B cell (primary cell): ENCODE measurements around the gene RNF126. TPM values are rescaled to one million over a fixed set of nuclear protein-coding genes. Genes with fewer than 3 reads are reported as not detected.
A peak's percentile ranks its signal among the peaks of the same experiment; 100 is the strongest.

Experiments
- ATAC-seq: fragments of 200-7000 bp; cut with Tn5 transposase; one replicate; pipeline ENCODE4 v1.10.0; 2021; ENCODE audit warnings: low read depth, mild to moderate bottlenecking, moderate number of reproducible peaks, moderate library complexity
- CTCF ChIA-PET: fragments of 350-600 bp; sonication (Branson Sonifier 250); formaldehyde crosslinking; loops from one replicate; lab custom pipeline; 2021; ENCODE audit warnings: antibody characterized with exemption, inconsistent platforms; lab: Charles Lee
- POLR2A ChIA-PET: fragments of 350-600 bp; sonication (Branson Sonifier 250); formaldehyde crosslinking; loops from one replicate; lab custom pipeline; 2021; ENCODE audit warnings: antibody characterized with exemption; lab: Charles Lee
- DNase-seq: peaks from one replicate; pipeline ENCODE4 v3.0.0; 2013
- H2AFZ ChIP-seq: 2 replicates; pipeline ENCODE4 v1.6.1; 2012; ENCODE audit warnings: mild to moderate bottlenecking, low read depth, low read length; ENCODE audit not compliant: insufficient read depth, poor library complexity, severe bottlenecking
- H3K27ac ChIP-seq, 2 donors: 1 replicate in 1 of 2; 2 replicates in 1 of 2; pipeline ENCODE4 v1.5.1; 2012 to 2013; ENCODE audit warnings: low read length in 2 of 2, mild to moderate bottlenecking in 2 of 2, moderate library complexity in 1 of 2
- H3K27me3 ChIP-seq, 4 experiments: fragments of 200-600 bp in 1 of 4; sonication (generic) in 1 of 4; replicated peaks in 1 of 4; 1 replicate in 2 of 4; 2 replicates in 2 of 4; pipeline versions ENCODE4 v1.6.1 to v1.7.0; 2013 to 2016; ENCODE audit warnings: low read length in 3 of 4, mild to moderate bottlenecking in 2 of 4, mixed read lengths in 1 of 4, moderate library complexity in 1 of 4; ENCODE audit not compliant: insufficient read depth in 4 of 4, control insufficient read depth in 3 of 4; ENCODE audit errors: control extremely low read depth in 1 of 4
- H3K36me3 ChIP-seq, 2 experiments: replicated peaks in 1 of 2; 1 replicate in 1 of 2; 2 replicates in 1 of 2; pipeline versions ENCODE4 v1.6.1 to v1.7.1; 2013; ENCODE audit warnings: low read length in 1 of 2; ENCODE audit not compliant: insufficient read depth in 2 of 2, control insufficient read depth in 1 of 2; ENCODE audit errors: control extremely low read depth in 1 of 2, extremely low read depth in 1 of 2
- H3K4me1 ChIP-seq, 2 donors: fragments of 200-600 bp in 1 of 2; sonication (generic) in 1 of 2; 1 replicate in 1 of 2; 2 replicates in 1 of 2; pipeline versions ENCODE4 v1.5.1 to v1.6.1; 2013 to 2017; ENCODE audit warnings: low read length in 2 of 2; ENCODE audit not compliant: control insufficient read depth in 2 of 2, insufficient read depth in 2 of 2
- H3K4me2 ChIP-seq: replicated peaks from 2 replicates; pipeline ENCODE3; 2012; ENCODE audit warnings: mild to moderate bottlenecking, low read depth, low read length; ENCODE audit not compliant: poor library complexity, severe bottlenecking
- H3K4me3 ChIP-seq, 5 experiments: fragments of 200-600 bp in 1 of 5; sonication (generic) in 1 of 5; 1 replicate in 3 of 5; 2 replicates in 2 of 5; pipeline versions ENCODE4 v1.5.1 to v1.7.0; 2011 to 2016; ENCODE audit warnings: low read length in 4 of 5, mild to moderate bottlenecking in 4 of 5, low read depth in 2 of 5, control low read depth in 1 of 5, moderate library complexity in 1 of 5; ENCODE audit not compliant: insufficient read depth in 1 of 5; ENCODE audit errors: control extremely low read depth in 1 of 5, extremely low read depth in 1 of 5
- H3K79me2 ChIP-seq: fragments of 200-600 bp; sonication (generic); one replicate; pipeline ENCODE4 v1.6.0; 2016; ENCODE audit warnings: low read length; ENCODE audit not compliant: control insufficient read depth, insufficient read depth
- H3K9ac ChIP-seq: fragments of 200-600 bp; sonication (generic); 2 replicates; pipeline ENCODE4 v1.6.1; 2017; ENCODE audit warnings: mild to moderate bottlenecking, low read length, moderate library complexity
- H3K9me3 ChIP-seq, 3 donors: one replicate each; pipeline versions ENCODE4 v1.6.1 to v1.7.1; 2013; ENCODE audit warnings: low read length in 2 of 3; ENCODE audit not compliant: control insufficient read depth in 2 of 3, insufficient read depth in 1 of 3; ENCODE audit errors: control extremely low read depth in 1 of 3
- H4K20me1 ChIP-seq: 2 replicates; pipeline ENCODE4 v1.6.0; 2012; ENCODE audit warnings: mild to moderate bottlenecking, low read length; ENCODE audit not compliant: insufficient read depth, control insufficient read depth, poor library complexity, severe bottlenecking
- H3K27ac Mint-ChIP-seq: one replicate; pipeline ENCODE4 v1.8.0; 2021; ENCODE audit warnings: mixed read lengths
- H3K27me3 Mint-ChIP-seq: one replicate; pipeline ENCODE4 v1.8.0; 2021; ENCODE audit warnings: mixed read lengths
- H3K4me1 Mint-ChIP-seq: one replicate; pipeline ENCODE4 v1.8.0; 2021; ENCODE audit warnings: mixed read lengths
- H3K4me3 Mint-ChIP-seq: one replicate; pipeline ENCODE4 v1.8.0; 2021; ENCODE audit warnings: mixed read lengths
- H3K9me3 Mint-ChIP-seq: one replicate; pipeline ENCODE4 v1.8.0; 2022; ENCODE audit warnings: mixed read lengths; ENCODE audit not compliant: insufficient read depth
- EZH2 ChIP-seq: IDR thresholded peaks from 2 replicates; pipeline ENCODE4 v1.6.1; 2012; ENCODE audit warnings: borderline replicate concordance, low read depth, mild to moderate bottlenecking, moderate library complexity, low read length; ENCODE audit not compliant: insufficient read depth, poor library complexity, severe bottlenecking
- WGBS: methylation state at CpG from one replicate; pipeline ENCODE4 v1.1.5; 2013; ENCODE audit warnings: missing lambda C conversion rate; ENCODE audit not compliant: insufficient coverage; 5-methylcytosine and 5-hydroxymethylcytosine counted together
- intact Hi-C: fragments of 100-400 bp; cut with micrococcal nuclease; formaldehyde crosslinking; loops from one replicate; pipeline ENCODE4 v1.10.0; 2022
- polyA plus RNA-seq: library from polyadenylated mRNA; depleted of rRNA; stranded (reverse); fragments of >200 nt; gene quantifications from 2 replicates; pipeline ENCODE4 v1.2.3, GENCODE V29; 2012
- total RNA-seq, 2 donors: library from RNA; stranded (reverse); fragments of 120-200 nt in 1 of 2; gene quantifications; 1 replicate in 1 of 2; 2 replicates in 1 of 2; pipeline versions ENCODE4 v1.2.3 to v1.2.4, GENCODE V29; 2013 to 2022
- TF ChIP-seq, protein P1 (sequence below): fragments of 200-600 bp; IDR thresholded peaks from one replicate; pipeline ENCODE4 v1.8.0; 2022; ENCODE audit warnings: antibody characterized with exemption, mild to moderate bottlenecking

Gene RNF126
- total and polyA plus RNA-seq, 2 donors (not counting 1 experiment from before 2014, with no cell fraction given) = 74.3 to 118 TPM

DNA sequence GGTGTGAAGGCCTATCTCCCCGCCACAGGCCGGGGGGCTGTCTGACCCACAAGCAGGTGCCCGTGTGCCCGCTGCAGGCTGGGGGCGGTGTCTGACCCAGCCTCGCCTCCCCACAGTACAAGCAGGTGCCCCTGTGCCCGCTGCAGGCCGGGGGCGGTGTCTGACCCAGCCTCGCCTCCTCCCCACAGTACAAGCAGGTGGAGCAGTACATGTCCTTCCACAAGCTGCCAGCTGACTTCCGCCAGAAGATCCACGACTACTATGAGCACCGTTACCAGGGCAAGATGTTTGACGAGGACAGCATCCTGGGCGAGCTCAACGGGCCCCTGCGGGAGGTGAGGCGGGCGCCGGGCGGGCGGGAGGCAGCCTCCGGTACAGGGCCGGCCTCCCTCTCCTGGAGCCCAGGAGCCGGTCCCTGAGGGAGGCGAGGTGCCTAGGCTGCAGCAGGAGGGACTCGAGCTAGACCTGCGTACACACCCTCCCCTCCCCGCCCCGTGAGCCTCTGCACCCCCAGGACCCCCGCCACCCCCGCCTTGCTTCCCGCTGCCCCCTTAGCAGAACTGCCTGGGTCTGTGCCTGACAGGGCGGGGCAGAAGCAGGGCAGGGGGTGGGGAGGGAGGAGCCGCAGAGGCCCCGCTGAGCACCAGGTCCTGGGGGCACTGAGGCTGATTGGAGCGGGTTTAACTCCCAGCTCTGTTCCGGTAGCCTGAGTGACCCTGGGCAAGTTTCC is 52.8 kb downstream of the RNF126 start:
- intact Hi-C loops = no loop called here
- H3K27me3 Mint-ChIP-seq = peaks cover 4% of the 10 kb centered on the region

DNA sequence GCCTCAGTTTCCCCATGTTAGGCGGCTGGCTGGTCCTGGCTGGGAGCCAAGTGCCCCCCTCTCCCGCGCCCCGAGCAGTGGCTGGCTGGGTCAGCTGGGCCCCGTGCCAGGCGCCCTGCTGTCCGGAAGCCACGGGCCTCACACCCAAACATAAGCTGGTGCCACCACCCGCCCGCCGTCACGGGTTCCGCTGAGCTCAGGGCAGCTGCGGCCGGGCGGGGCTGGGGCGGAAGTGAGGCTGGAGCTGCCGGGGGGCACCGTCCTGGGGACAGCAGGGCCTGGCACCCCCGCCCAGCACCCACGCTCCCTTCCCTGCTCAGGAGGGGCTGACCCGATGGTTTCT is 54.0 kb downstream of the RNF126 start:
- H2AFZ ChIP-seq = no peak overlapping the region
- H3K9me3 Mint-ChIP-seq = no peaks in the 10 kb centered on the region
- DNase-seq = no peak
- WGBS = 85% methylated on average over 22 of the region's 22 CpGs
- no peaks in the 10 kb centered on the region for H3K79me2 ChIP-seq
- H3K4me3 ChIP-seq = no peak overlapping the region
- no peak overlapping the region for H3K9ac ChIP-seq
- ATAC-seq = no peak
- peaks cover 11% of the 10 kb centered on the region for H3K4me1 Mint-ChIP-seq
- no peaks in the 10 kb centered on the region for H4K20me1 ChIP-seq
- H3K4me1 ChIP-seq = peaks cover 11 to 30% of the 10 kb centered on the region in 2 donors
- H3K27me3 Mint-ChIP-seq = no peaks in the 10 kb centered on the region
- no peak overlapping the region for H3K27ac ChIP-seq
- H3K36me3 ChIP-seq = no peaks in the 10 kb centered on the region
- ChIA-PET POLR2A (no interaction called here), CTCF (no interaction called here)
- H3K4me2 ChIP-seq = no peak overlapping the region
- H3K27ac Mint-ChIP-seq = no peak overlapping the region
- no peak for TF ChIP-seq EZH2
- TF ChIP-seq, protein P1, sequence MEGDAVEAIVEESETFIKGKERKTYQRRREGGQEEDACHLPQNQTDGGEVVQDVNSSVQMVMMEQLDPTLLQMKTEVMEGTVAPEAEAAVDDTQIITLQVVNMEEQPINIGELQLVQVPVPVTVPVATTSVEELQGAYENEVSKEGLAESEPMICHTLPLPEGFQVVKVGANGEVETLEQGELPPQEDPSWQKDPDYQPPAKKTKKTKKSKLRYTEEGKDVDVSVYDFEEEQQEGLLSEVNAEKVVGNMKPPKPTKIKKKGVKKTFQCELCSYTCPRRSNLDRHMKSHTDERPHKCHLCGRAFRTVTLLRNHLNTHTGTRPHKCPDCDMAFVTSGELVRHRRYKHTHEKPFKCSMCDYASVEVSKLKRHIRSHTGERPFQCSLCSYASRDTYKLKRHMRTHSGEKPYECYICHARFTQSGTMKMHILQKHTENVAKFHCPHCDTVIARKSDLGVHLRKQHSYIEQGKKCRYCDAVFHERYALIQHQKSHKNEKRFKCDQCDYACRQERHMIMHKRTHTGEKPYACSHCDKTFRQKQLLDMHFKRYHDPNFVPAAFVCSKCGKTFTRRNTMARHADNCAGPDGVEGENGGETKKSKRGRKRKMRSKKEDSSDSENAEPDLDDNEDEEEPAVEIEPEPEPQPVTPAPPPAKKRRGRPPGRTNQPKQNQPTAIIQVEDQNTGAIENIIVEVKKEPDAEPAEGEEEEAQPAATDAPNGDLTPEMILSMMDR = no peak
- no peak overlapping the region for H3K4me3 Mint-ChIP-seq
- intact Hi-C loops = no loop called here
- peaks cover 0 to 2% (median 0%) of the 10 kb centered on the region in 4 experiments for H3K27me3 ChIP-seq
- H3K9me3 ChIP-seq = peaks cover 0 to 5% (median 0%) of the 10 kb centered on the region in 3 donors

More for the DNA sequence above, 52.8 kb downstream of the RNF126 start:
- peaks cover 0 to 5% (median 2%) of the 10 kb centered on the region in 4 experiments for H3K27me3 ChIP-seq
- H3K4me1 ChIP-seq = peaks cover 11 to 30% of the 10 kb centered on the region in 2 donors
- peak overlapping the region; percentile 81 for H3K4me2 ChIP-seq
- Mint-ChIP-seq H3K4me3 (peak overlapping the region; percentile 84), H3K4me1 (peaks cover 12% of the 10 kb centered on the region), H3K9me3 (no peaks in the 10 kb centered on the region), H3K27ac (peak overlapping the region; percentile 78)
- peak overlapping the region in 4 of 5 experiments; percentile 41 to 61 (median 49) for H3K4me3 ChIP-seq
- peak overlapping the region; percentile 79 for H2AFZ ChIP-seq
- TF ChIP-seq, protein P1 = no peak
- no peak for TF ChIP-seq EZH2
- ChIA-PET POLR2A (interaction anchor here (0.9 kb wide), 1 partner anchor 23 kb away, joined by 3 read pairs; the partner anchor contains the start of gene POLRMT), CTCF (interaction anchor here (0.8 kb wide), 1 partner anchor 26 kb away, joined by 4 read pairs; no protein-coding TSS in a partner anchor)
- no peaks in the 10 kb centered on the region for H4K20me1 ChIP-seq
- no peaks in the 10 kb centered on the region for H3K36me3 ChIP-seq
- ATAC-seq (peak; percentile 53), DNase-seq (peak; percentile 52)
- H3K9me3 ChIP-seq = peaks cover 0 to 2% (median 0%) of the 10 kb centered on the region in 3 donors
- H3K27ac ChIP-seq = peak overlapping the region; percentile 19 to 44
- H3K79me2 ChIP-seq = no peaks in the 10 kb centered on the region
- 26% methylated on average over 31 of the region's 38 CpGs for WGBS
- H3K9ac ChIP-seq = peak overlapping the region; percentile 58
